Adrenal gland (tissue), 12 donors: ENCODE results near the gene ZNF774. TPM values are rescaled to one million over a fixed set of nuclear protein-coding genes. Genes with fewer than 3 reads are reported as not detected.

Source experiments
- DNase-seq, 7 donors: peaks; one replicate each; pipeline ENCODE4 v3.0.0-alpha.2; 2019 to 2020
- H3K27ac ChIP-seq, 5 donors: fragments of 200-600 bp; sonication (generic) in 4 of 5; 1 replicate in 3 of 5; 2 replicates in 2 of 5; pipeline versions ENCODE4 v1.5.1 to v1.8.0; 2016 to 2020; ENCODE audit warnings: mild to moderate bottlenecking in 1 of 5
- H3K27me3 ChIP-seq: fragments of 200-600 bp; 2 replicates; pipeline ENCODE4 v1.8.0; 2021
- H3K36me3 ChIP-seq, 2 donors: fragments of 200-600 bp; replicated peaks in 1 of 2; 1 replicate in 1 of 2; 2 replicates in 1 of 2; pipeline versions ENCODE4 v1.5.1 to v1.8.0; 2018 to 2022
- H3K4me1 ChIP-seq, 2 donors: fragments of 200-600 bp; replicated peaks in 1 of 2; 1 replicate in 1 of 2; 2 replicates in 1 of 2; pipeline versions ENCODE4 v1.5.1 to v1.8.0; 2018 to 2021
- H3K4me3 ChIP-seq, 4 donors: fragments of 200-600 bp; sonication (generic) in 3 of 4; one replicate each; pipeline ENCODE4 v1.5.1; 2016 to 2018
- H3K9me3 ChIP-seq, 3 donors: fragments of 200-600 bp; sonication (generic) in 1 of 3; replicated peaks in 1 of 3; 1 replicate in 2 of 3; 2 replicates in 1 of 3; pipeline versions ENCODE4 v1.5.1 to v1.8.0; 2016 to 2021
- CTCF ChIP-seq, 6 experiments: fragments of 450-650 bp in 4 of 6; fragments of 200-600 bp in 2 of 6; sonication (generic) in 1 of 6; IDR thresholded peaks; 1 replicate in 5 of 6; 2 replicates in 1 of 6; pipeline versions ENCODE4 v1.5.1 to v1.8.0; 2016 to 2021; ENCODE audit warnings: antibody characterized with exemption in 6 of 6, mild to moderate bottlenecking in 2 of 6, moderate library complexity in 1 of 6
- POLR2A ChIP-seq, 2 donors: fragments of 450-650 bp; IDR thresholded peaks; one replicate each; pipeline ENCODE4 v1.6.1; 2017; ENCODE audit warnings: antibody characterized with exemption in 2 of 2, mild to moderate bottlenecking in 2 of 2, moderate library complexity in 1 of 2
- WGBS, 4 donors: extraction: QIAGEN DNeasy Blood & Tissue Kit in 2 of 4; methylation state at CpG; one replicate each; pipeline versions ENCODE4 v1.1.5 to v1.1.7; 2013 to 2017; 5-methylcytosine and 5-hydroxymethylcytosine counted together
- intact Hi-C, 2 donors: fragments of 100-400 bp; cut with DNase I; formaldehyde crosslinking; loops; one replicate each; pipeline versions ENCODE4 v1.14.1 to v1.15.0; 2022 to 2023
- polyA plus RNA-seq, 3 donors: library from polyadenylated mRNA; stranded (reverse); fragments of 200-250 nt in 2 of 3; fragments of 350-450 nt in 1 of 3; fragmentation: Illumina TruSeq in 1 of 3; extraction: RNeasy Lipid Tissue Mini Kit (QIAGEN cat#74804) in 1 of 3; gene quantifications; one replicate each; pipeline ENCODE4 v1.2.3, GENCODE V29; 2013 to 2014
- total RNA-seq, 9 donors: library from RNA; depleted of rRNA in 4 of 9; stranded (reverse); fragments of >200 nt in 4 of 9; fragments of 120-200 nt in 1 of 9; fragmentation: NEBNext Ultra II Directional in 1 of 9; extraction: Animal tissue kit (Norgen Biotek cat#: 25700) in 1 of 9; gene quantifications; one replicate each; pipeline versions ENCODE4 v1.1.0 to v1.2.4, GENCODE V29; 2013 to 2023
- donor health status: healthy with polysubstance abuse.
- donor health status: Bipolar disorder and iron deficiency.
- donor health status: DM: yes; HTN: yes; CAD: no.
- donor health status: DM: no; HTN: no; CAD: no.
- donor health status: DM: no; HTN: no; CAD: no.
- donor health status: DM: yes; HTN: yes; CAD: no.

The ZNF774 gene
- total and polyA plus RNA-seq, 12 donors = 1.0 to 21.4 (median 6.0) TPM

GRCh38 chr15:90337256-90337655 is 14.8 kb upstream of the ZNF774 start:
- no peaks in the 10 kb centered on the region for H3K27me3 ChIP-seq
- no peaks in the 10 kb centered on the region for H3K36me3 ChIP-seq
- H3K4me1 ChIP-seq = no peaks in the 10 kb centered on the region
- no peak for TF ChIP-seq POLR2A (IDR thresholded peaks at IDR 0.05)
- no peak for TF ChIP-seq CTCF (IDR thresholded peaks at IDR 0.05)
- no peak overlapping the region for H3K4me3 ChIP-seq
- no peaks in the 10 kb centered on the region for H3K9me3 ChIP-seq
- WGBS, 4 donors = 79 to 85% (median 83%) methylated on average over 3 to 4 of the region's 4 CpGs
- no peak overlapping the region for H3K27ac ChIP-seq
- intact Hi-C loops = no loop called here
- DNase-seq = no peak

GRCh38 chr15:90338532-90338931 is 13.6 kb upstream of the ZNF774 start:
- intact Hi-C loops = no loop called here
- no peaks in the 10 kb centered on the region for H3K9me3 ChIP-seq
- WGBS, 4 donors = 89 to 97% (median 90%) methylated on average over 1 of the region's 1 CpG
- H3K27me3 ChIP-seq = no peaks in the 10 kb centered on the region
- H3K36me3 ChIP-seq = no peaks in the 10 kb centered on the region
- TF ChIP-seq POLR2A (IDR thresholded peaks at IDR 0.05) (no peak), CTCF (IDR thresholded peaks at IDR 0.05) (no peak)
- H3K4me3 ChIP-seq = no peak overlapping the region
- H3K4me1 ChIP-seq = peaks cover 0 to 11% of the 10 kb centered on the region in 2 donors
- H3K27ac ChIP-seq = no peak overlapping the region
- DNase-seq = no peak

GRCh38 chr15:90340345-90340744 is 11.7 kb upstream of the ZNF774 start:
- intact Hi-C loops = no loop called here
- Histone ChIP-seq H3K4me1 (peaks cover 0 to 15% of the 10 kb centered on the region in 2 donors), H3K36me3 (no peaks in the 10 kb centered on the region), H3K27me3 (no peaks in the 10 kb centered on the region), H3K4me3 (no peak overlapping the region), H3K9me3 (no peaks in the 10 kb centered on the region), H3K27ac (no peak overlapping the region)
- no peak for DNase-seq
- TF ChIP-seq POLR2A (IDR thresholded peaks at IDR 0.05) (no peak), CTCF (IDR thresholded peaks at IDR 0.05) (no peak)
- WGBS, 4 donors = 84 to 94% (median 85%) methylated on average over 6 of the region's 6 CpGs

- peak overlapping the region in 1 of 5 donors; percentile 60 for H3K27ac ChIP-seq
- H3K27me3 ChIP-seq = no peaks in the 10 kb centered on the region
- no peaks in the 10 kb centered on the region for H3K36me3 ChIP-seq
- H3K4me1 ChIP-seq = peaks cover 6 to 18% of the 10 kb centered on the region in 2 donors
- intact Hi-C loops = no loop called here
- TF ChIP-seq CTCF (IDR thresholded peaks at IDR 0.05) (no peak), POLR2A (IDR thresholded peaks at IDR 0.05) (no peak)
- H3K4me3 ChIP-seq = no peak overlapping the region
- 69 to 77% (median 73%) methylated on average over 5 of the region's 5 CpGs for WGBS, 4 donors
- DNase-seq = no peak
- no peaks in the 10 kb centered on the region for H3K9me3 ChIP-seq
These were observed 8.7 kb upstream of the ZNF774 start for GRCh38 chr15:90343302-90343790.
